SJSA1 (cell line): ENCODE measurements around the gene ADGRV1. TPM values are rescaled to one million over a fixed set of nuclear protein-coding genes. Genes with fewer than 3 reads are reported as not detected.

Experiments
- DNase-seq, 2 experiments: peaks; one replicate each; pipeline ENCODE4 v3.0.0-alpha.2; 2015 to 2020; ENCODE audit warnings: low spot score in 2 of 2, low read depth in 1 of 2
- H3K27ac ChIP-seq: fragments of 250-450 bp; sonication (Bioruptor Pico); 2 replicates; pipeline ENCODE4 v1.5.1; 2020; ENCODE audit warnings: mild to moderate bottlenecking, moderate library complexity
- H3K27me3 ChIP-seq: fragments of 250-450 bp; sonication (Bioruptor Pico); replicated peaks from 2 replicates; pipeline ENCODE4 v1.5.1; 2020; ENCODE audit warnings: mild to moderate bottlenecking, moderate library complexity
- H3K36me3 ChIP-seq: fragments of 250-450 bp; sonication (Bioruptor Pico); 2 replicates; pipeline ENCODE4 v1.5.1; 2020; ENCODE audit warnings: mild to moderate bottlenecking
- H3K4me1 ChIP-seq: fragments of 250-450 bp; sonication (Bioruptor Pico); replicated peaks from 2 replicates; pipeline ENCODE4 v1.6.1; 2021; ENCODE audit warnings: mild to moderate bottlenecking
- H3K4me3 ChIP-seq: fragments of 250-450 bp; sonication (Bioruptor Pico); 2 replicates; pipeline ENCODE4 v1.5.1; 2020; ENCODE audit warnings: mild to moderate bottlenecking
- H3K9me3 ChIP-seq: fragments of 250-450 bp; sonication (Bioruptor Pico); replicated peaks from 2 replicates; pipeline ENCODE4 v1.5.1; 2020; ENCODE audit warnings: mild to moderate bottlenecking
- total RNA-seq: library from RNA; depleted of rRNA; stranded (reverse); fragments of >200 nt; shearing (Covaris generic); gene quantifications from 2 replicates; pipeline ENCODE4 v1.2.3, GENCODE V29; 2014

Gene ADGRV1
- total RNA-seq, 1 experiment from 2014 or later = 0.13 TPM

GRCh38 chr5:91111473-91112238 is 553.1 kb downstream of the ADGRV1 start:
- Histone ChIP-seq H3K4me1 (no peaks in the 10 kb centered on the region), H3K36me3 (no peaks in the 10 kb centered on the region), H3K27me3 (no peaks in the 10 kb centered on the region), H3K9me3 (no peaks in the 10 kb centered on the region), H3K27ac (no peak overlapping the region), H3K4me3 (no peak overlapping the region)
- DNase-seq = no peak

DNA sequence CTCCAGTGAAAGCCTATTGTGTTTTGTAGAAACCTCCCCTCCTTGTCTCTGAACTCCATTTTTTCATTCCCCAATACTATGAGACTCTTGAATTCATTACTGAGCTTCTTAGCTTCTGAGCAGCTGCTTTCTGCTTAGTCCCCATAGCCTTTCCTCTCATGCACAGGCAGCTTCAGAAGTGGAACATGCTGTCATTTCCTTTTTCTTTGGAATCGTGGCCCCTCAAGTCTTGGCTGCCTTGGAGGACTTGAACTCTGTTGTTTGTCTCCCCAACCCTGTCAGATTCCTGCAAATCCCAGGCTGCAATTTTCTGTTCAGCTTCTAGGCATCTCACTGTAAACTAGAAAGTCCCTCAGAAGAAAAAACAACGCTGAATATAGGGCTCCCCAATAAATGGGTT is 556.1 kb downstream of the ADGRV1 start:
- H3K9me3 ChIP-seq = no peaks in the 10 kb centered on the region
- no peak overlapping the region for H3K27ac ChIP-seq
- no peak for DNase-seq
- no peak overlapping the region for H3K4me3 ChIP-seq
- no peaks in the 10 kb centered on the region for H3K27me3 ChIP-seq
- no peaks in the 10 kb centered on the region for H3K36me3 ChIP-seq
- no peaks in the 10 kb centered on the region for H3K4me1 ChIP-seq

DNA sequence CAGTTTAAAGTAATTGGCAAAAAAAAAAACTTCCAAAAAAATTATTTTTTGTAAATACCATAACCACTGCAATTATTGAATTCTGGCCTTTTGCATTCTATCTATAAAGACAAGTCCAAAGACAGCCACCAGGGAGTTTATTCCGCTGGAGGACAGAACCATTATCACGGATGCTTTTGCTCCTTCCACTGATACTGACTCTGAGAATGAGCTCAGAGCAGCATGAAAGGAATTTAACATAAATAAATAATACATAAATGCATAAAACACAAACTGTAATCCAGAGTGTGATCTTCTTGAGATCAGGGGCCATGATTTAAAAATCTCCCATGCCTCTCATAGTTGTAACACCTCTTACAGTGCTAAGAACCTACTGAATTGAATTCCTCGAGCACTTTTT is 559.8 kb downstream of the ADGRV1 start:
- Histone ChIP-seq H3K4me3 (no peak overlapping the region), H3K4me1 (no peaks in the 10 kb centered on the region), H3K9me3 (no peaks in the 10 kb centered on the region), H3K36me3 (no peaks in the 10 kb centered on the region), H3K27me3 (no peaks in the 10 kb centered on the region), H3K27ac (no peak overlapping the region)
- no peak for DNase-seq

DNA sequence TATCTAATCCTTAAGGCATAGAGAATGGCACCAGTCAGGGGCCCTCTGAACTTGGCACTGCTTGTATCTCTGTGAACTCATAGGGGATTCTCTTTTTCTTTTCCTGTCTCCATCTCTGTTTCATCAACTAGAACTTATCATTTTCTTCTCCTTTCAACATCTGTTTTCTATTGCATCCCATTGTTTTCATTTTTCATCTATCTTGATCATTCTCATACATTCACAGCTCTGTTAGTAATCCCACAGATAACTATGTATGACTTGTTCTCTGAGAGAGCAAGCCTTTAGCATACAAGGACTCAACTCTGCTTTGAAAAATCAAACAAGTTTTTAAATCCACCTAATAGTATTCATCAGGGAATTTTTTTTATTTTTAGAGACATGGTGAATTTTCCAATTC is 560.2 kb downstream of the ADGRV1 start:
- H3K27ac ChIP-seq = no peak overlapping the region
- no peak for DNase-seq

DNA sequence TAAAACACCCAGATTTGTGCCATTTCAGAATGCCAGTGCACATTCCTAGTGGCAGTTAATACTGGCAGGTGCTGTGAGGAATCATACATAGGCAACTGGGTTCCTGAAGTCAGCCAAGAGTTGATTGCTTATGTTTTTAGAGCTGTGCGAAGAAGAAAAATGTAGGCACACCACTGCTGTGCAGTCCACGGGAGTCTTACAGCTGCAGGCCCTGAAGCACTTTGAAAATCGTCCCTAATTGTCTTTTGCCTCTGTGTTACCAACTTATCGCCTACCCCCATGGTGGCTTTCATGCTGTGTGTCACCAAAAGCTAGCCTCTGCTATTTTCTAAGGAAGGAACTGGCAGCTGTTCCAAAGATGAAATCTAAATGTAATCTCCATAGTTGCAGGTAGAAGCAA is 560.6 kb downstream of the ADGRV1 start:
- Histone ChIP-seq H3K4me1 (peaks cover 5% of the 10 kb centered on the region; the same call in 1 of the 2 replicates), H3K9me3 (no peaks in the 10 kb centered on the region), H3K27me3 (no peaks in the 10 kb centered on the region), H3K4me3 (no peak overlapping the region), H3K27ac (no peak overlapping the region), H3K36me3 (no peaks in the 10 kb centered on the region)
- no peak for DNase-seq

More for the DNA sequence above, 560.2 kb downstream of the ADGRV1 start:
- no peaks in the 10 kb centered on the region for H3K36me3 ChIP-seq
- no peaks in the 10 kb centered on the region for H3K27me3 ChIP-seq
- no peaks in the 10 kb centered on the region for H3K9me3 ChIP-seq
- H3K4me3 ChIP-seq = no peak overlapping the region
- H3K4me1 ChIP-seq = peaks cover 2% of the 10 kb centered on the region; the same call in 1 of the 2 replicates

DNA sequence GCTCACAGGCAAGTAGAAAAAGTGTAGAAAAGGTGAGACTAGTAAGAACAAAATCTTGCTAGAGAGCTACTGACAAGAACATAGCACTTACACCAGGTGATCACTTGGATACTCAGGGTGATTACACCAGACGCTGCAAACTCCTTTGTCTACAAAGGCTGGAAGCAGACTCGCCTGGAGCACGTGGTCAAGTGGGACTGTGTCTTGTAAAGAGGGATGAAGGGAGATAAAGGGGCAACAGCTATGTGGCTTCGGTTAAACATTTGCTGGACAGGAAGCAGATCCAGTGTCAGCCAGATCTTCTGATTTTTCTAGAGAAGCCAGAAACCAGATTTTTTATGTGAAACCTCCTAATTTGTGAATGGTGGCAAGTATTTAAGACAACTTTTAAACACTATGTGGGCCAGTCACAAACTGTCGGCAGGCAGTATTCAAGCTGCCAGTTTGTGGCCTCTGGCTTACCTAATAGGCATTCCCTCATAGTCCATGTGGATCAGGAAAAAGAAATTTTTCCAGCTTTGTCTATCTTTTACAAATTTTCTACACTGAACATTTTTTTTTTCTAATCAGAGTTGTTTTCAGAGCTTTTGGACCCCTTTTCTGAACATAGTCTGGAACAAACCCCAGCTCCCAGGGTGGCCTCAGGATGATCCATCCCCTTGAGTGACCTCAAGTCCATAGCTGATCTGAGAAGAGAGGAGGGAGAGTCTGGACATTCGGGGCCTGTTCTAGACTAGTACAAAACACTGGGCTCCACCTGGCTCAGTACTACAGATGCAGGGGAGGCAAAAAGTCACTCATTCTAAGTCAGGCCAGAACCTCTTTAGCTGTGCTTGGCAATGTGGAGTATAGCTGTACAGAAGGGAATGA is 561.6 kb downstream of the ADGRV1 start:
- no peaks in the 10 kb centered on the region for H3K27me3 ChIP-seq
- no peak for DNase-seq
- no peaks in the 10 kb centered on the region for H3K36me3 ChIP-seq

DNA sequence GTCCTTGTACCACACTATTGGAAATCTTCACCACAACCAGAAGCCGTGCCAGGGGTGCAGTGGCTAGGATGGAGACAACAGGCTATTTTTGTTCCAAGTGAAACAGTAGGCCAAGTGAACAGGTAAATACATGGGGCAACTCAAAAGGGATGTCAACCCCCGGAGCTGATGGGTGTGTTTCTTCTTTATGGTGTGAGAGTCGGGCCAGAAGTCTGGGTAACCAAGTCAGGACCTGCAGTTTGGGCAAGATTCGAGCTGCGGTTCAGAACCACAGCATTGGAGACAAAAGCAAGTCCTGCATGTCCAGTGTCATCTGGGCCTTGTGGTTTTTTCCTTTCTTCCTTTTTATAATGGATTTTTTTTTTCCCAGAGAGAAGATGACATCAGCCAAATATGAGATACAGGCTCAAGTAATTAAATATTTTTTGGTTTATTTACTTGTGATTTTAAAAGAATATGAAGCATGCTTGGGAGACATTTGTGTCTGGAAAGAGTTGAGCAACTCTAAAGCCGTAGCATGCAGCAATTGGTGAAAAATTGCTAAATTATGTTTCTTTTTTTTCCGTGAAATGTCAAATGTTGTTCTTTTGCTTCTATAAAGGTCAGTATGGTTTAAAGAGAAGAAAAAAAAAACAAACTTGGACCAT is 562.9 kb downstream of the ADGRV1 start:
- Histone ChIP-seq H3K9me3 (no peaks in the 10 kb centered on the region), H3K27me3 (no peaks in the 10 kb centered on the region), H3K27ac (no peak overlapping the region), H3K4me3 (no peak overlapping the region), H3K4me1 (peaks cover 14% of the 10 kb centered on the region), H3K36me3 (no peaks in the 10 kb centered on the region)
- no peak for DNase-seq

More for the DNA sequence above, 561.6 kb downstream of the ADGRV1 start:
- H3K27ac ChIP-seq = no peak overlapping the region
- no peaks in the 10 kb centered on the region for H3K9me3 ChIP-seq
- H3K4me1 ChIP-seq = peaks cover 5% of the 10 kb centered on the region; the same call in 1 of the 2 replicates
- H3K4me3 ChIP-seq = no peak overlapping the region

GRCh38 chr5:91122651-91123050 is 564.1 kb downstream of the ADGRV1 start:
- Histone ChIP-seq H3K4me1 (peaks cover 23% of the 10 kb centered on the region), H3K27me3 (no peaks in the 10 kb centered on the region), H3K36me3 (no peaks in the 10 kb centered on the region), H3K9me3 (no peaks in the 10 kb centered on the region), H3K27ac (no peak overlapping the region), H3K4me3 (no peak overlapping the region)
- DNase-seq = no peak

DNA sequence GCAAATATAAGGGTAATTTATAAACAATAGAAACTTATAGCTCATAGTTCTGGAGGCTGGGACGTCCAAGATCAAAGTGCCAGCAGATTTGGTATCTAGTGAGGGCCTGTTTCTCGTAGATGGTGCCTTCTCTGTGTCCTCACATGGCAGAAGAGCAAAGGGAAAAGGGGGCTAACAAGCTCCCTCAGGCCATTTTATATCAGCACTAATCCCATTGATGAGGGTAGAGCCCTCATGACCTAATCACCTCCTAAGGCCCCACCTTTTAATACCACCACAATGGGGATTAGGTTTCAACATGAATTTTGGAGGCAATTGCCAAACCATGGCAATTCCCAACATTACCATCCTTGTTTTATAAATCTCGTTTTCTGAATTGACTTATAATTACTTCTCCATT is 564.7 kb downstream of the ADGRV1 start:
- H3K27ac ChIP-seq = no peak overlapping the region
- H3K4me1 ChIP-seq = peaks cover 28% of the 10 kb centered on the region
- no peaks in the 10 kb centered on the region for H3K9me3 ChIP-seq

GRCh38 chr5:91123901-91124300 is 565.3 kb downstream of the ADGRV1 start:
- H3K27me3 ChIP-seq = no peaks in the 10 kb centered on the region
- no peak overlapping the region for H3K27ac ChIP-seq
- H3K9me3 ChIP-seq = no peaks in the 10 kb centered on the region
- peaks cover 28% of the 10 kb centered on the region for H3K4me1 ChIP-seq
- H3K4me3 ChIP-seq = no peak overlapping the region
- no peak for DNase-seq
- H3K36me3 ChIP-seq = no peaks in the 10 kb centered on the region

More for the DNA sequence above, 564.7 kb downstream of the ADGRV1 start:
- Histone ChIP-seq H3K4me3 (no peak overlapping the region), H3K27me3 (no peaks in the 10 kb centered on the region), H3K36me3 (no peaks in the 10 kb centered on the region)
- DNase-seq = no peak

- peaks cover 28% of the 10 kb centered on the region for H3K4me1 ChIP-seq
- peak overlapping the region; percentile 45 for H3K27ac ChIP-seq
- no peak for DNase-seq
- no peak overlapping the region for H3K4me3 ChIP-seq
- no peaks in the 10 kb centered on the region for H3K36me3 ChIP-seq
- no peaks in the 10 kb centered on the region for H3K27me3 ChIP-seq
- H3K9me3 ChIP-seq = no peaks in the 10 kb centered on the region
Measured at GRCh38 chr5:91125916-91126315, 567.3 kb downstream of the ADGRV1 start.

DNA sequence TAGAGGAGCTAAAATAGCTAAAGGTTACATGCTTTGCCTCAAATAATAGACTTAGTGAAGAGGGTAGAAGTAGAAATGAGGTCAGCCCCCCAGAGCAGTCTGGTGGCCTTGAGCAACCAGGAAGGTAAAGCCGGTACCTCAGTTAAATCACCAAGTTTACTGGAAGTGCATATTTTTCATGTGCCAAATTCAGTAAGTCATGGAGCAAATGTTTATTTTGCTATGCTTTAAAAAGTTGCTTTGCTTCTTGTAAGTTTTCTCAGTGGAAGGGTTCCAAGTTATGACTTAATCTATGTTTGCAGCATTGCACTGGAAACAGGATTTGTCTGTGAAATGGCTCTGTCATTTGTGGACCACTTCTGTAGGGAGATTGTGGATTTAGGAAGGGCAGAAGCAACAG is 567.9 kb downstream of the ADGRV1 start:
- H3K4me1 ChIP-seq = peaks cover 28% of the 10 kb centered on the region
- H3K9me3 ChIP-seq = no peaks in the 10 kb centered on the region
- DNase-seq = peak in 1 of 2 experiments; percentile 49
- peak overlapping the region; percentile 45 for H3K27ac ChIP-seq
- no peaks in the 10 kb centered on the region for H3K27me3 ChIP-seq
- no peaks in the 10 kb centered on the region for H3K36me3 ChIP-seq
- H3K4me3 ChIP-seq = no peak overlapping the region

GRCh38 chr5:91126888-91127287 is 568.3 kb downstream of the ADGRV1 start:
- H3K27ac ChIP-seq = peak overlapping the region; percentile 45
- no peaks in the 10 kb centered on the region for H3K36me3 ChIP-seq
- H3K27me3 ChIP-seq = no peaks in the 10 kb centered on the region
- H3K9me3 ChIP-seq = no peaks in the 10 kb centered on the region
- no peak for DNase-seq
- H3K4me3 ChIP-seq = no peak overlapping the region
- peaks cover 32% of the 10 kb centered on the region for H3K4me1 ChIP-seq
